ENCODE measurements around the gene JADE3. TPM values are rescaled to one million over a fixed set of nuclear protein-coding genes. Genes with fewer than 3 reads are reported as not detected.
"Not testable (repeated sequence)": the region's sequence is repeated elsewhere in the genome, so short reads cannot be mapped to it uniquely, and the experiment has no call there.

The JADE3 gene
- total RNA-seq, 1 experiment from 2014 or later = 16.0 TPM

GRCh38 chrX:46916273-46916672 lies 4.1 kb downstream of the JADE3 start:
- no peaks in the 10 kb centered on the region for H3K36me3 ChIP-seq (replicated peaks; ENCODE audit: control insufficient read depth, insufficient read depth, low read length)
- no peak for DNase-seq
- H3K4me3 ChIP-seq (ENCODE audit: insufficient read depth, low read depth, low read length) = no peak overlapping the region
- peaks cover 3% of the 10 kb centered on the region; the same call in 1 of the 2 replicates for H3K27me3 ChIP-seq (ENCODE audit: control insufficient read depth, insufficient read depth, low read length)

GRCh38 chrX:46917622-46918021 lies 5.4 kb downstream of the JADE3 start:
- H3K36me3 ChIP-seq (replicated peaks; ENCODE audit: control insufficient read depth, insufficient read depth, low read length) = no peaks in the 10 kb centered on the region
- no peak overlapping the region for H3K4me3 ChIP-seq (ENCODE audit: insufficient read depth, low read depth, low read length)

GRCh38 chrX:46918434-46918833 lies 6.2 kb downstream of the JADE3 start:
- Histone ChIP-seq H3K36me3 (replicated peaks; ENCODE audit: control insufficient read depth, insufficient read depth, low read length) (no peaks in the 10 kb centered on the region), H3K27me3 (ENCODE audit: control insufficient read depth, insufficient read depth, low read length) (no peaks in the 10 kb centered on the region; the same call in 1 of the 2 replicates), H3K4me3 (ENCODE audit: insufficient read depth, low read depth, low read length) (no peak overlapping the region)
- DNase-seq = no peak

More at GRCh38 chrX:46917622-46918021, 5.4 kb downstream of the JADE3 start:
- H3K27me3 ChIP-seq (ENCODE audit: control insufficient read depth, insufficient read depth, low read length) = peaks cover 1% of the 10 kb centered on the region; the same call in 1 of the 2 replicates
- no peak for DNase-seq

- H3K4me3 ChIP-seq (ENCODE audit: insufficient read depth, low read depth, low read length) = no peak overlapping the region
- no peak for DNase-seq
These were observed 8.0 kb downstream of the JADE3 start for GRCh38 chrX:46920235-46920634.

GRCh38 chrX:46922611-46923010 lies 10.4 kb downstream of the JADE3 start:
- no peak overlapping the region for H3K4me3 ChIP-seq (ENCODE audit: insufficient read depth, low read depth, low read length)
- H3K36me3 ChIP-seq (replicated peaks; ENCODE audit: control insufficient read depth, insufficient read depth, low read length) = no peaks in the 10 kb centered on the region
- no peak for DNase-seq
- H3K27me3 ChIP-seq (ENCODE audit: control insufficient read depth, insufficient read depth, low read length) = no peaks in the 10 kb centered on the region

More at GRCh38 chrX:46920235-46920634, 8.0 kb downstream of the JADE3 start:
- no peaks in the 10 kb centered on the region for H3K36me3 ChIP-seq (replicated peaks; ENCODE audit: control insufficient read depth, insufficient read depth, low read length)
- no peaks in the 10 kb centered on the region for H3K27me3 ChIP-seq (ENCODE audit: control insufficient read depth, insufficient read depth, low read length)

- no peak for DNase-seq
- Histone ChIP-seq H3K36me3 (replicated peaks; ENCODE audit: control insufficient read depth, insufficient read depth, low read length) (no peaks in the 10 kb centered on the region), H3K27me3 (ENCODE audit: control insufficient read depth, insufficient read depth, low read length) (no peaks in the 10 kb centered on the region), H3K4me3 (ENCODE audit: insufficient read depth, low read depth, low read length) (no peak overlapping the region)
These were observed 15.5 kb downstream of the JADE3 start for GRCh38 chrX:46927718-46928117.

GRCh38 chrX:46929439-46930261 lies 17.4 kb downstream of the JADE3 start:
- H3K36me3 ChIP-seq (replicated peaks; ENCODE audit: control insufficient read depth, insufficient read depth, low read length) = no peaks in the 10 kb centered on the region
- no peak overlapping the region for H3K4me3 ChIP-seq (ENCODE audit: insufficient read depth, low read depth, low read length)
- H3K27me3 ChIP-seq (ENCODE audit: control insufficient read depth, insufficient read depth, low read length) = no peaks in the 10 kb centered on the region
- no peak for DNase-seq

GRCh38 chrX:46935295-46935694 lies 23.1 kb downstream of the JADE3 start:
- H3K4me3 ChIP-seq (ENCODE audit: insufficient read depth, low read depth, low read length) = no peak overlapping the region

GRCh38 chrX:46938589-46938988 lies 26.4 kb downstream of the JADE3 start:
- H3K27me3 ChIP-seq (ENCODE audit: control insufficient read depth, insufficient read depth, low read length) = no peaks in the 10 kb centered on the region
- no peaks in the 10 kb centered on the region for H3K36me3 ChIP-seq (replicated peaks; ENCODE audit: control insufficient read depth, insufficient read depth, low read length)
- no peak overlapping the region for H3K4me3 ChIP-seq (ENCODE audit: insufficient read depth, low read depth, low read length)
- DNase-seq = no peak

More at GRCh38 chrX:46935295-46935694, 23.1 kb downstream of the JADE3 start:
- Histone ChIP-seq H3K27me3 (ENCODE audit: control insufficient read depth, insufficient read depth, low read length) (no peaks in the 10 kb centered on the region), H3K36me3 (replicated peaks; ENCODE audit: control insufficient read depth, insufficient read depth, low read length) (no peaks in the 10 kb centered on the region)
- no peak for DNase-seq

- Histone ChIP-seq H3K36me3 (replicated peaks; ENCODE audit: control insufficient read depth, insufficient read depth, low read length) (no peaks in the 10 kb centered on the region), H3K4me3 (ENCODE audit: insufficient read depth, low read depth, low read length) (no peak overlapping the region), H3K27me3 (ENCODE audit: control insufficient read depth, insufficient read depth, low read length) (no peaks in the 10 kb centered on the region)
- no peak for DNase-seq
These were observed 29.1 kb downstream of the JADE3 start for GRCh38 chrX:46941341-46941740.

- H3K4me3 ChIP-seq (ENCODE audit: insufficient read depth, low read depth, low read length) = no peak overlapping the region
- H3K36me3 ChIP-seq (replicated peaks; ENCODE audit: control insufficient read depth, insufficient read depth, low read length) = no peaks in the 10 kb centered on the region
- H3K27me3 ChIP-seq (ENCODE audit: control insufficient read depth, insufficient read depth, low read length) = no peaks in the 10 kb centered on the region
- DNase-seq = no peak
These were observed 40.9 kb downstream of the JADE3 start for GRCh38 chrX:46953137-46953527.

GRCh38 chrX:46953597-46953996 lies 41.4 kb downstream of the JADE3 start:
- Histone ChIP-seq H3K36me3 (replicated peaks; ENCODE audit: control insufficient read depth, insufficient read depth, low read length) (no peaks in the 10 kb centered on the region), H3K27me3 (ENCODE audit: control insufficient read depth, insufficient read depth, low read length) (no peaks in the 10 kb centered on the region), H3K4me3 (ENCODE audit: insufficient read depth, low read depth, low read length) (no peak overlapping the region)
- DNase-seq = no peak

- Histone ChIP-seq H3K4me3 (ENCODE audit: insufficient read depth, low read depth, low read length) (no peak overlapping the region), H3K36me3 (replicated peaks; ENCODE audit: control insufficient read depth, insufficient read depth, low read length) (no peaks in the 10 kb centered on the region), H3K27me3 (ENCODE audit: control insufficient read depth, insufficient read depth, low read length) (no peaks in the 10 kb centered on the region)
- no peak for DNase-seq
These were observed 42.5 kb downstream of the JADE3 start for GRCh38 chrX:46954716-46955115.

- not testable (repeated sequence) for H3K36me3 ChIP-seq (replicated peaks; ENCODE audit: control insufficient read depth, insufficient read depth, low read length); H3K27me3 ChIP-seq (ENCODE audit: control insufficient read depth, insufficient read depth, low read length); DNase-seq; H3K4me3 ChIP-seq (ENCODE audit: insufficient read depth, low read depth, low read length)
These were observed 44.4 kb downstream of the JADE3 start for GRCh38 chrX:46956589-46956988.

- DNase-seq = no peak
- Histone ChIP-seq H3K4me3 (ENCODE audit: insufficient read depth, low read depth, low read length) (no peak overlapping the region), H3K36me3 (replicated peaks; ENCODE audit: control insufficient read depth, insufficient read depth, low read length) (no peaks in the 10 kb centered on the region), H3K27me3 (ENCODE audit: control insufficient read depth, insufficient read depth, low read length) (no peaks in the 10 kb centered on the region)
These were observed 45.1 kb downstream of the JADE3 start for GRCh38 chrX:46957297-46957696.
